Neural cell (in vitro differentiated cells): ENCODE data around the gene IL18BP. TPM values are rescaled to one million over a fixed set of nuclear protein-coding genes. Genes with fewer than 3 reads are reported as not detected.

Experiments
- H2AFZ ChIP-seq: fragments of 200-600, 300-800 bp; sonication (generic), shearing (Covaris generic); 2 replicates; pipeline ENCODE4 v1.6.0; 2014; ENCODE audit warnings: low read depth, mild to moderate bottlenecking, antibody characterized with exemption, low read length, moderate library complexity
- H3F3A ChIP-seq: fragments of 200-600 bp; shearing (Covaris generic); 2 replicates; pipeline ENCODE4 v1.6.1; 2016; ENCODE audit warnings: mild to moderate bottlenecking, moderate library complexity, mixed read lengths, antibody characterized with exemption, low read length; ENCODE audit not compliant: insufficient read depth, poor library complexity, severe bottlenecking
- H3K27ac ChIP-seq: fragments of 200-600, 300-800 bp; sonication (generic), shearing (Covaris generic); 2 replicates; pipeline ENCODE4 v1.5.1; 2014; ENCODE audit warnings: mild to moderate bottlenecking, low read length, moderate library complexity
- H3K27me3 ChIP-seq: fragments of 300-800, 200-600 bp; sonication (generic), shearing (Covaris generic); 2 replicates; pipeline ENCODE4 v1.6.0; 2014; ENCODE audit warnings: mild to moderate bottlenecking, low read depth, low read length, moderate library complexity; ENCODE audit not compliant: insufficient read depth
- H3K36me3 ChIP-seq: fragments of 300-800, 200-600 bp; sonication (generic), shearing (Covaris generic); 2 replicates; pipeline ENCODE4 v1.5.1; 2014; ENCODE audit warnings: mild to moderate bottlenecking, antibody characterized with exemption, low read length, moderate library complexity; ENCODE audit not compliant: insufficient read depth
- H3K4me2 ChIP-seq: fragments of 300-800, 200-600 bp; sonication (generic), shearing (Covaris generic); 2 replicates; pipeline ENCODE4 v1.6.0; 2014; ENCODE audit warnings: mild to moderate bottlenecking, low read length
- H3K4me3 ChIP-seq: fragments of 300-800, 200-600 bp; sonication (generic), shearing (Covaris generic); 2 replicates; pipeline ENCODE4 v1.5.1; 2014; ENCODE audit warnings: mild to moderate bottlenecking, low read length, moderate library complexity
- H3K79me2 ChIP-seq: fragments of 200-600 bp; shearing (Covaris generic); replicated peaks from 2 replicates; pipeline ENCODE4 v1.6.0; 2014; ENCODE audit warnings: mild to moderate bottlenecking, low read length, moderate library complexity; ENCODE audit not compliant: insufficient read depth
- H3K9ac ChIP-seq: fragments of 300-800, 200-600 bp; sonication (generic), shearing (Covaris generic); 2 replicates; pipeline ENCODE4 v1.6.1; 2016; ENCODE audit warnings: mild to moderate bottlenecking, low read length, mixed read lengths
- H3K9me2 ChIP-seq: fragments of 200-600 bp; shearing (Covaris generic); 2 replicates; pipeline ENCODE4 v1.6.1; 2016; ENCODE audit warnings: mild to moderate bottlenecking, low read length, mixed read lengths; ENCODE audit not compliant: insufficient read depth
- H3K9me3 ChIP-seq: fragments of 200-600, 300-800 bp; sonication (generic), shearing (Covaris generic); 2 replicates; pipeline ENCODE4 v1.6.1; 2016; ENCODE audit warnings: mild to moderate bottlenecking, mixed run types, low read length, moderate library complexity, mixed read lengths
- H4K20me1 ChIP-seq: fragments of 200-600 bp; shearing (Covaris generic); 2 replicates; pipeline ENCODE4 v1.6.1; 2016; ENCODE audit warnings: mild to moderate bottlenecking, mixed run types; ENCODE audit not compliant: insufficient read depth
- CTCF ChIP-seq: fragments of 450-650 bp; IDR thresholded peaks from 2 replicates; pipeline ENCODE4 v1.5.1; 2014; ENCODE audit warnings: antibody characterized with exemption, mild to moderate bottlenecking, moderate library complexity; ENCODE audit not compliant: poor library complexity, severe bottlenecking
- EP300 ChIP-seq: fragments of 450-650 bp; conservative IDR thresholded peaks from 2 replicates; pipeline ENCODE4 v1.6.1; 2014; ENCODE audit warnings: antibody characterized with exemption, mild to moderate bottlenecking, moderate library complexity; ENCODE audit not compliant: poor library complexity, severe bottlenecking
- EZH2 ChIP-seq: fragments of 200-600, 300-800 bp; shearing (Covaris generic), sonication (generic); IDR thresholded peaks from 2 replicates; pipeline ENCODE4 v1.6.1; 2014; ENCODE audit warnings: antibody characterized with exemption, low read length, borderline replicate concordance, mild to moderate bottlenecking; ENCODE audit not compliant: insufficient read depth, poor library complexity, severe bottlenecking
- MXI1 ChIP-seq: fragments of 450-650 bp; conservative IDR thresholded peaks from 2 replicates; pipeline ENCODE4 v1.6.1; 2014; ENCODE audit warnings: antibody characterized with exemption, mild to moderate bottlenecking; ENCODE audit not compliant: poor library complexity, severe bottlenecking
- POLR2AphosphoS5 ChIP-seq: IDR thresholded peaks from 2 replicates; pipeline ENCODE4 v1.6.1; 2012
- RAD21 ChIP-seq: fragments of 450-650 bp; conservative IDR thresholded peaks from 2 replicates; pipeline ENCODE4 v1.6.1; 2014; ENCODE audit warnings: antibody characterized with exemption, mild to moderate bottlenecking, moderate library complexity
- REST ChIP-seq: IDR thresholded peaks from 2 replicates; pipeline ENCODE4 v1.6.1; 2012; ENCODE audit warnings: borderline replicate concordance
- SMC3 ChIP-seq: fragments of 450-650 bp; conservative IDR thresholded peaks from 2 replicates; pipeline ENCODE4 v1.6.1; 2014; ENCODE audit warnings: antibody characterized with exemption, mild to moderate bottlenecking, moderate library complexity; ENCODE audit not compliant: poor library complexity
- TAF1 ChIP-seq: IDR thresholded peaks from 2 replicates; pipeline ENCODE4 v1.6.1; 2012; ENCODE audit warnings: low read depth
- polyA plus RNA-seq: library from polyadenylated mRNA; depleted of rRNA; stranded (reverse); fragments of >200 nt; gene quantifications from 2 replicates; pipeline ENCODE4 v1.2.3, GENCODE V29; 2014

Gene IL18BP
- polyA plus RNA-seq, 1 donor from 2014 or later = 3.1 TPM

- Histone ChIP-seq H3K4me3 (no peak overlapping the region), H3K79me2 (no peaks in the 10 kb centered on the region), H3K27ac (no peak overlapping the region), H3F3A (no peaks in the 10 kb centered on the region), H3K9ac (no peak overlapping the region), H2AFZ (no peak overlapping the region), H3K9me2 (no peaks in the 10 kb centered on the region), H3K27me3 (no peaks in the 10 kb centered on the region), H3K4me2 (no peak overlapping the region), H3K36me3 (no peaks in the 10 kb centered on the region), H3K9me3 (no peaks in the 10 kb centered on the region), H4K20me1 (no peaks in the 10 kb centered on the region)
- TF ChIP-seq CTCF (no peak), SMC3 (no peak), EP300 (no peak), RAD21 (no peak), POLR2AphosphoS5 (no peak), TAF1 (no peak), EZH2 (no peak), MXI1 (no peak), REST (no peak)
Observed at GRCh38 chr11:72000202-72000867, 1.6 kb downstream of the IL18BP start.

GRCh38 chr11:72001285-72001684 lies 2.6 kb downstream of the IL18BP start:
- no peak overlapping the region for H3K27ac ChIP-seq
- H3K36me3 ChIP-seq = no peaks in the 10 kb centered on the region
- H3K4me2 ChIP-seq = no peak overlapping the region

More at GRCh38 chr11:72001285-72001684, 2.6 kb downstream of the IL18BP start:
- Histone ChIP-seq H3K9me3 (no peaks in the 10 kb centered on the region), H3K27me3 (no peaks in the 10 kb centered on the region), H3K9me2 (no peaks in the 10 kb centered on the region), H3F3A (no peaks in the 10 kb centered on the region), H2AFZ (no peak overlapping the region), H4K20me1 (no peaks in the 10 kb centered on the region), H3K4me3 (no peak overlapping the region), H3K79me2 (no peaks in the 10 kb centered on the region), H3K9ac (no peak overlapping the region)
- TF ChIP-seq RAD21 (no peak), POLR2AphosphoS5 (peak; percentile 7), EP300 (no peak), SMC3 (no peak)
